GM12891 (cell line): ENCODE results near the gene DNAJC28. TPM values are rescaled to one million over a fixed set of nuclear protein-coding genes. Genes with fewer than 3 reads are reported as not detected.
A peak's percentile ranks its signal among the peaks of the same experiment; 100 is the strongest.

Source experiments
- DNase-seq: peaks from one replicate; pipeline ENCODE4 v3.0.0; 2011; ENCODE audit warnings: low spot score; ENCODE audit not compliant: insufficient read length
- FAIRE-seq: peaks from 2 replicates; lab custom pipeline; 2011; peaks lifted over from hg19 to GRCh38; lab: Jason Lieb, UNC
- PAX5 ChIP-seq: IDR thresholded peaks from 2 replicates; pipeline ENCODE4 v1.6.1; 2011; ENCODE audit warnings: low read length, moderate library complexity, mild to moderate bottlenecking; ENCODE audit not compliant: insufficient read depth, severe bottlenecking
- POLR2A ChIP-seq: IDR thresholded peaks from 2 replicates; pipeline ENCODE4 v1.6.1; 2011; ENCODE audit warnings: low read depth, low read length, control low read depth
- POLR2AphosphoS5 ChIP-seq: IDR thresholded peaks from 2 replicates; pipeline ENCODE4 v1.6.1; 2011; ENCODE audit warnings: low read depth, low read length, control low read depth
- POU2F2 ChIP-seq: IDR thresholded peaks from 2 replicates; pipeline ENCODE4 v1.6.1; 2011; ENCODE audit warnings: low read depth, mild to moderate bottlenecking, control low read depth, low read length, moderate library complexity
- SPI1 ChIP-seq: IDR thresholded peaks from 2 replicates; pipeline ENCODE4 v1.6.1; 2011; ENCODE audit warnings: low read depth, low read length, control low read depth
- TAF1 ChIP-seq: IDR thresholded peaks from 2 replicates; pipeline ENCODE4 v1.6.1; 2011; ENCODE audit warnings: low read depth, low read length, control low read depth
- polyA plus RNA-seq: library from polyadenylated mRNA; unstranded; fragments of >200 nt; gene quantifications from one replicate; pipeline ENCODE4 v1.2.1, GENCODE V29; 2012; ENCODE audit warnings: low read depth, missing spikeins, inconsistent platforms; ENCODE audit not compliant: missing spikeins

The DNAJC28 gene
- polyA plus RNA-seq = 0.35 TPM

GRCh38 chr21:33491373-33492102 is at the start of gene DNAJC28:
Gene DNAJC28, minus strand, starts transcription at chr21:33491716. Its CDS starts 2,323 bp downstream, at chr21:33489393.
- DNase-seq = peak; percentile 92
- peak; percentile 98 for FAIRE-seq
- TF ChIP-seq POLR2A (no peak; the same call in 1 of the 2 replicates), POLR2AphosphoS5 (peak; percentile 62; the same call in 1 of the 2 replicates), TAF1 (no peak)

- no peak for DNase-seq
Measured at GRCh38 chr21:33541105-33541711, 49.7 kb upstream of the DNAJC28 start.

GRCh38 chr21:33540711-33541104 is 49.2 kb upstream of the DNAJC28 start:
- FAIRE-seq (no peak), DNase-seq (no peak)
- TF ChIP-seq TAF1 = no peak
- TF ChIP-seq POU2F2 = no peak
- no peak for TF ChIP-seq PAX5

More at GRCh38 chr21:33541105-33541711, 49.7 kb upstream of the DNAJC28 start:
- TF ChIP-seq PAX5 (no peak), POU2F2 (no peak), POLR2A (no peak), POLR2AphosphoS5 (no peak), SPI1 (no peak), TAF1 (no peak)
- no peak for FAIRE-seq

- TF ChIP-seq TAF1 (no peak), PAX5 (no peak), POLR2A (no peak), POLR2AphosphoS5 (no peak), POU2F2 (no peak), SPI1 (no peak)
- FAIRE-seq = no peak
- DNase-seq = no peak
Measured at GRCh38 chr21:33539616-33540015, 48.1 kb upstream of the DNAJC28 start.

GRCh38 chr21:33537212-33537611 is 45.7 kb upstream of the DNAJC28 start:
- FAIRE-seq = no peak

GRCh38 chr21:33531007-33531406 is 39.5 kb upstream of the DNAJC28 start:
- TF ChIP-seq POLR2A (no peak), POU2F2 (no peak), TAF1 (no peak), PAX5 (no peak), SPI1 (no peak), POLR2AphosphoS5 (no peak)
- DNase-seq (no peak), FAIRE-seq (no peak)

More at GRCh38 chr21:33537212-33537611, 45.7 kb upstream of the DNAJC28 start:
- TF ChIP-seq POU2F2 (no peak), SPI1 (no peak), TAF1 (no peak), POLR2A (no peak), PAX5 (no peak), POLR2AphosphoS5 (no peak)
- no peak for DNase-seq

GRCh38 chr21:33522953-33523349 is 31.4 kb upstream of the DNAJC28 start:
- FAIRE-seq (no peak), DNase-seq (no peak)
- no peak for TF ChIP-seq POLR2AphosphoS5
- TF ChIP-seq PAX5 = no peak
- no peak for TF ChIP-seq SPI1
- no peak for TF ChIP-seq POU2F2
- TF ChIP-seq TAF1 = no peak
- no peak for TF ChIP-seq POLR2A

- TF ChIP-seq POLR2A (no peak), POU2F2 (no peak), PAX5 (no peak), SPI1 (no peak), POLR2AphosphoS5 (no peak), TAF1 (no peak)
- DNase-seq (no peak), FAIRE-seq (no peak)
Measured at GRCh38 chr21:33522297-33522952, 30.9 kb upstream of the DNAJC28 start.

GRCh38 chr21:33518899-33519298 is 27.4 kb upstream of the DNAJC28 start:
- DNase-seq (no peak), FAIRE-seq (no peak)
- TF ChIP-seq POU2F2 = no peak
- no peak for TF ChIP-seq POLR2A
- TF ChIP-seq POLR2AphosphoS5 = no peak
- TF ChIP-seq TAF1 = no peak
- no peak for TF ChIP-seq SPI1
- TF ChIP-seq PAX5 = no peak
